SK-N-MC (cell line): ENCODE results near the gene SNAPIN.

Experiments
- DNase-seq: peaks from one replicate; pipeline ENCODE4 v3.0.0-alpha.2; 2011; ENCODE audit warnings: low read depth, low spot score
- H3K27ac ChIP-seq: fragments of 200-600 bp; sonication (generic); 2 replicates; pipeline ENCODE4 v1.5.1; 2016; ENCODE audit warnings: mixed run types
- H3K36me3 ChIP-seq: fragments of 200-600 bp; sonication (generic); 2 replicates; pipeline ENCODE4 v1.6.1; 2017; ENCODE audit warnings: antibody characterized with exemption, low read length, mixed read lengths; ENCODE audit not compliant: insufficient read depth
- H3K4me3 ChIP-seq: fragments of 200-600 bp; sonication (generic); 2 replicates; pipeline ENCODE4 v1.5.1; 2016
- H3K9ac ChIP-seq: fragments of 200-600 bp; sonication (generic); 2 replicates; pipeline ENCODE4 v1.8.0; 2017; ENCODE audit warnings: mixed run types, mixed read lengths; ENCODE audit not compliant: insufficient read length
- H3K9me3 ChIP-seq: fragments of 200-600 bp; sonication (generic); 2 replicates; pipeline ENCODE4 v1.6.1; 2017; ENCODE audit warnings: low read depth, mild to moderate bottlenecking, antibody characterized with exemption, low read length, moderate library complexity, mixed read lengths
- EZH2 ChIP-seq: fragments of 200-600 bp; sonication (generic); IDR thresholded peaks from one replicate; pipeline ENCODE4 v1.6.1; 2017; ENCODE audit warnings: antibody characterized with exemption
- FOXP2 ChIP-seq: optimal IDR thresholded peaks from 2 replicates; pipeline ENCODE3; 2011; ENCODE audit warnings: mild to moderate bottlenecking, moderate library complexity; ENCODE audit not compliant: insufficient read depth; ENCODE audit errors: extremely low read length, control extremely low read depth
- POLR2AphosphoS5 ChIP-seq: IDR thresholded peaks from 2 replicates; pipeline ENCODE4 v1.6.1; 2012; ENCODE audit warnings: mild to moderate bottlenecking, low read depth, low read length, borderline replicate concordance

Gene SNAPIN

GRCh38 chr1:153613406-153613805, 45.1 kb upstream of the SNAPIN start:
- H3K9me3 ChIP-seq = no peaks in the 10 kb centered on the region
- no peak overlapping the region for H3K4me3 ChIP-seq
- no peak overlapping the region for H3K9ac ChIP-seq
- TF ChIP-seq POLR2AphosphoS5 (no peak), FOXP2 (no peak), EZH2 (no peak)
- no peak for DNase-seq
- H3K27ac ChIP-seq = no peak overlapping the region
- H3K36me3 ChIP-seq = no peaks in the 10 kb centered on the region

GRCh38 chr1:153614189-153614900, 44.2 kb upstream of the SNAPIN start:
- no peak overlapping the region for H3K27ac ChIP-seq
- H3K36me3 ChIP-seq = no peaks in the 10 kb centered on the region
- no peak for TF ChIP-seq FOXP2
- H3K9me3 ChIP-seq = no peaks in the 10 kb centered on the region
- no peak for DNase-seq
- H3K9ac ChIP-seq = no peak overlapping the region
- no peak overlapping the region for H3K4me3 ChIP-seq

GRCh38 chr1:153614906-153615305, 43.6 kb upstream of the SNAPIN start:
- TF ChIP-seq EZH2 (no peak), POLR2AphosphoS5 (no peak), FOXP2 (no peak)
- Histone ChIP-seq H3K36me3 (no peaks in the 10 kb centered on the region), H3K27ac (no peak overlapping the region), H3K9ac (no peak overlapping the region), H3K9me3 (no peaks in the 10 kb centered on the region), H3K4me3 (no peak overlapping the region)
- no peak for DNase-seq

GRCh38 chr1:153615406-153615805, 43.1 kb upstream of the SNAPIN start:
- TF ChIP-seq POLR2AphosphoS5 (no peak), EZH2 (no peak), FOXP2 (no peak)
- Histone ChIP-seq H3K9ac (no peak overlapping the region), H3K36me3 (no peaks in the 10 kb centered on the region), H3K27ac (no peak overlapping the region), H3K9me3 (no peaks in the 10 kb centered on the region), H3K4me3 (no peak overlapping the region)
- no peak for DNase-seq

- H3K36me3 ChIP-seq = no peaks in the 10 kb centered on the region
- no peak within 1 kb of the TSS for H3K27ac ChIP-seq
- TF ChIP-seq POLR2AphosphoS5 (no peak), EZH2 (no peak), FOXP2 (no peak)
- H3K9ac ChIP-seq = no peak within 1 kb of the TSS
- no peak within 1 kb of the TSS for H3K4me3 ChIP-seq
- H3K9me3 ChIP-seq = no peaks in the 10 kb centered on the region
- no peak for DNase-seq
Observed at GRCh38 chr1:153616144-153616916, 42.2 kb upstream of the SNAPIN start, which contains the start of gene S100A14. TSS of gene S100A14 (minus strand) at chr1:153616325. CDS start at chr1:153615858, 467 bp downstream.

GRCh38 chr1:153616917-153617311, 41.6 kb upstream of the SNAPIN start:
- no peak for TF ChIP-seq FOXP2
- TF ChIP-seq POLR2AphosphoS5 = no peak
- no peak for TF ChIP-seq EZH2
- H3K36me3 ChIP-seq = no peaks in the 10 kb centered on the region
- no peak overlapping the region for H3K9ac ChIP-seq
- no peak for DNase-seq
- no peak overlapping the region for H3K27ac ChIP-seq
- no peaks in the 10 kb centered on the region for H3K9me3 ChIP-seq
- H3K4me3 ChIP-seq = no peak overlapping the region

GRCh38 chr1:153617663-153618062, 40.8 kb upstream of the SNAPIN start:
- H3K9ac ChIP-seq = no peak overlapping the region
- H3K4me3 ChIP-seq = no peak overlapping the region
- no peak overlapping the region for H3K27ac ChIP-seq

GRCh38 chr1:153619171-153619570, 39.3 kb upstream of the SNAPIN start:
- Histone ChIP-seq H3K36me3 (no peaks in the 10 kb centered on the region), H3K27ac (no peak overlapping the region), H3K4me3 (no peak overlapping the region), H3K9ac (no peak overlapping the region), H3K9me3 (no peaks in the 10 kb centered on the region)
- DNase-seq = no peak
- TF ChIP-seq POLR2AphosphoS5 = no peak
- TF ChIP-seq FOXP2 = no peak
- no peak for TF ChIP-seq EZH2

More at GRCh38 chr1:153617663-153618062, 40.8 kb upstream of the SNAPIN start:
- TF ChIP-seq EZH2 = no peak
- TF ChIP-seq FOXP2 = no peak
- TF ChIP-seq POLR2AphosphoS5 = no peak
- Histone ChIP-seq H3K36me3 (no peaks in the 10 kb centered on the region), H3K9me3 (no peaks in the 10 kb centered on the region)
- DNase-seq = no peak

- Histone ChIP-seq H3K36me3 (no peaks in the 10 kb centered on the region), H3K27ac (no peak overlapping the region), H3K4me3 (no peak overlapping the region), H3K9me3 (no peaks in the 10 kb centered on the region), H3K9ac (no peak overlapping the region)
- no peak for DNase-seq
- TF ChIP-seq FOXP2 = no peak
- TF ChIP-seq EZH2 = no peak
- no peak for TF ChIP-seq POLR2AphosphoS5
Observed at GRCh38 chr1:153623101-153623500, 35.4 kb upstream of the SNAPIN start.
